ENCODE data around the gene ADORA2B. TPM values are rescaled to one million over a fixed set of nuclear protein-coding genes. Genes with fewer than 3 reads are reported as not detected.

The ADORA2B gene
- total RNA-seq, 1 donor from 2014 or later = 13.0 TPM

- no peak for DNase-seq (ENCODE audit: low read depth)
- TF ChIP-seq, protein P1, sequence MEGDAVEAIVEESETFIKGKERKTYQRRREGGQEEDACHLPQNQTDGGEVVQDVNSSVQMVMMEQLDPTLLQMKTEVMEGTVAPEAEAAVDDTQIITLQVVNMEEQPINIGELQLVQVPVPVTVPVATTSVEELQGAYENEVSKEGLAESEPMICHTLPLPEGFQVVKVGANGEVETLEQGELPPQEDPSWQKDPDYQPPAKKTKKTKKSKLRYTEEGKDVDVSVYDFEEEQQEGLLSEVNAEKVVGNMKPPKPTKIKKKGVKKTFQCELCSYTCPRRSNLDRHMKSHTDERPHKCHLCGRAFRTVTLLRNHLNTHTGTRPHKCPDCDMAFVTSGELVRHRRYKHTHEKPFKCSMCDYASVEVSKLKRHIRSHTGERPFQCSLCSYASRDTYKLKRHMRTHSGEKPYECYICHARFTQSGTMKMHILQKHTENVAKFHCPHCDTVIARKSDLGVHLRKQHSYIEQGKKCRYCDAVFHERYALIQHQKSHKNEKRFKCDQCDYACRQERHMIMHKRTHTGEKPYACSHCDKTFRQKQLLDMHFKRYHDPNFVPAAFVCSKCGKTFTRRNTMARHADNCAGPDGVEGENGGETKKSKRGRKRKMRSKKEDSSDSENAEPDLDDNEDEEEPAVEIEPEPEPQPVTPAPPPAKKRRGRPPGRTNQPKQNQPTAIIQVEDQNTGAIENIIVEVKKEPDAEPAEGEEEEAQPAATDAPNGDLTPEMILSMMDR (IDR thresholded peaks at IDR 0.05; ENCODE audit: insufficient read depth, low read length, poor library complexity, severe bottlenecking) = no peak
- no peaks in the 10 kb centered on the region for H3K27me3 ChIP-seq (ENCODE audit: control insufficient read depth, insufficient read depth, low read length)
- no peak overlapping the region for H3K4me3 ChIP-seq (ENCODE audit: low read depth, low read length)
- no peaks in the 10 kb centered on the region for H3K36me3 ChIP-seq (ENCODE audit: control insufficient read depth, insufficient read depth, low read length)
These were observed 36.3 kb downstream of the ADORA2B start for GRCh38 chr17:15981208-15981607.

GRCh38 chr17:15981646-15982580 is 37.0 kb downstream of the ADORA2B start:
- no peak for DNase-seq (ENCODE audit: low read depth)
- no peaks in the 10 kb centered on the region for H3K36me3 ChIP-seq (ENCODE audit: control insufficient read depth, insufficient read depth, low read length)
- H3K4me3 ChIP-seq (ENCODE audit: low read depth, low read length) = no peak overlapping the region
- TF ChIP-seq, protein P1 (IDR thresholded peaks at IDR 0.05; ENCODE audit: insufficient read depth, low read length, poor library complexity, severe bottlenecking) = no peak
- H3K27me3 ChIP-seq (ENCODE audit: control insufficient read depth, insufficient read depth, low read length) = no peaks in the 10 kb centered on the region

GRCh38 chr17:15996322-15996721 is 51.4 kb downstream of the ADORA2B start:
- peaks cover 2% of the 10 kb centered on the region for H3K36me3 ChIP-seq (ENCODE audit: control insufficient read depth, insufficient read depth, low read length)
- no peaks in the 10 kb centered on the region for H3K27me3 ChIP-seq (ENCODE audit: control insufficient read depth, insufficient read depth, low read length)
- TF ChIP-seq, protein P1 (IDR thresholded peaks at IDR 0.05; ENCODE audit: insufficient read depth, low read length, poor library complexity, severe bottlenecking) = no peak
- no peak overlapping the region for H3K4me3 ChIP-seq (ENCODE audit: low read depth, low read length)
- no peak for DNase-seq (ENCODE audit: low read depth)

- DNase-seq (ENCODE audit: low read depth) = no peak
- Histone ChIP-seq H3K4me3 (ENCODE audit: low read depth, low read length) (no peak overlapping the region), H3K36me3 (ENCODE audit: control insufficient read depth, insufficient read depth, low read length) (peaks cover 2% of the 10 kb centered on the region), H3K27me3 (ENCODE audit: control insufficient read depth, insufficient read depth, low read length) (no peaks in the 10 kb centered on the region)
- TF ChIP-seq, protein P1 (IDR thresholded peaks at IDR 0.05; ENCODE audit: insufficient read depth, low read length, poor library complexity, severe bottlenecking) = no peak
These were observed 53.2 kb downstream of the ADORA2B start for GRCh38 chr17:15998031-15998562.

- peaks cover 2% of the 10 kb centered on the region for H3K36me3 ChIP-seq (ENCODE audit: control insufficient read depth, insufficient read depth, low read length)
- H3K27me3 ChIP-seq (ENCODE audit: control insufficient read depth, insufficient read depth, low read length) = no peaks in the 10 kb centered on the region
- peak; percentile 66 for DNase-seq (ENCODE audit: low read depth)
- peak within 1 kb of the TSS; percentile 66 for H3K4me3 ChIP-seq (ENCODE audit: low read depth, low read length)
- TF ChIP-seq, protein P1 (IDR thresholded peaks at IDR 0.05; ENCODE audit: insufficient read depth, low read length, poor library complexity, severe bottlenecking) = no peak
These were observed 54.4 kb downstream of the ADORA2B start, which contains the start of the genes TTC19 and ZSWIM7 for GRCh38 chr17:15999141-15999973. Gene TTC19, plus strand, starts transcription at chr17:15999824. Its CDS starts 25 bp downstream, at chr17:15999849. Gene ZSWIM7, minus strand, starts transcription at chr17:15999704. Its CDS starts 110 bp downstream, at chr17:15999594.
